PFSK-1 (cell line): ENCODE results near the gene CALML6.

ENCODE experiments used
- POLR2AphosphoS5 ChIP-seq: IDR thresholded peaks from 2 replicates; pipeline ENCODE4 v1.6.1; 2012; ENCODE audit warnings: low read depth, mild to moderate bottlenecking, control low read depth, low read length, moderate library complexity
- REST ChIP-seq, 2 experiments: IDR thresholded peaks; 2 replicates each; pipeline versions ENCODE4 v1.6.1 to v1.8.0; 2011 to 2012; ENCODE audit warnings: low read depth in 2 of 2, low read length in 2 of 2, control low read depth in 1 of 2, inconsistent platforms in 1 of 2, mild to moderate bottlenecking in 1 of 2, moderate library complexity in 1 of 2; ENCODE audit not compliant: insufficient read depth in 1 of 2

DNA sequence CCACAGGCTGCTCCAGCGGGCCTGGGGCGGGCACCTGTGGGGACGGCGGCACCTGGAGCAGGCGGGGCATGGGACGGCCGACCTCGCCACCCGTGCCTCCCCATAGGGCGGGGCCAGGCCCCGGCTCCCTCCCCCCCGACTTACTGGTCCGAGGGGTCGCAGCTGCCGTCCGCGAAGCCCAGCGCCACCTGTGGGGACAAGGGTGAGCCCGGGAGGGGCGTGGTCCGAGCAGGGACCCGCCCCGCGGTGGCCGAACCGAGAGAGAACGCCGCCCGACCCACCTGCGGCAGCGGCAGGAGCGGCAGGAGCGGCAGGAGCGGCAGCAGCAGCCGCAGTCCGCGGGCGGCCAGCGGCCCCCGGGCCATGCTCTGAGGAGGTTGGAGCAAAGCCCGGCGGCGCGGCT lies 3.8 kb downstream of the CALML6 start, which contains the start of gene TMEM52:
- TF ChIP-seq POLR2AphosphoS5 (no peak), REST (IDR thresholded peaks at IDR 0.05; ENCODE audit: insufficient read depth in 1 of 2, low read depth in 2 of 2, low read length in 2 of 2) (no peak)
